ENCODE data around the gene BNC1.

GRCh38 chr15:83262594-83263315, 21.7 kb downstream of the BNC1 start:
- no peak for TF ChIP-seq ZC3H10 (CRISPR knock-in tag; IDR thresholded peaks at IDR 0.05)
- no peak for TF ChIP-seq CREB5 (CRISPR knock-in tag; IDR thresholded peaks at IDR 0.05; ENCODE audit: low read depth)
- TF ChIP-seq PATZ1 (CRISPR knock-in tag; IDR thresholded peaks at IDR 0.05; ENCODE audit: borderline replicate concordance): no peak
- TF ChIP-seq PPARA (CRISPR knock-in tag; IDR thresholded peaks at IDR 0.05; ENCODE audit: borderline replicate concordance): no peak
- TF ChIP-seq ISL1 (CRISPR knock-in tag; IDR thresholded peaks at IDR 0.05): no peak

Data from SK-N-SH treated with all-trans-retinoic acid at 6 μM for 48 hours (cell line).